ENCODE data around the gene DIAPH3. TPM values are rescaled to one million over a fixed set of nuclear protein-coding genes. Genes with fewer than 3 reads are reported as not detected.

The DIAPH3 gene
- total RNA-seq, 1 donor from 2014 or later, result 12.7 TPM

DNA sequence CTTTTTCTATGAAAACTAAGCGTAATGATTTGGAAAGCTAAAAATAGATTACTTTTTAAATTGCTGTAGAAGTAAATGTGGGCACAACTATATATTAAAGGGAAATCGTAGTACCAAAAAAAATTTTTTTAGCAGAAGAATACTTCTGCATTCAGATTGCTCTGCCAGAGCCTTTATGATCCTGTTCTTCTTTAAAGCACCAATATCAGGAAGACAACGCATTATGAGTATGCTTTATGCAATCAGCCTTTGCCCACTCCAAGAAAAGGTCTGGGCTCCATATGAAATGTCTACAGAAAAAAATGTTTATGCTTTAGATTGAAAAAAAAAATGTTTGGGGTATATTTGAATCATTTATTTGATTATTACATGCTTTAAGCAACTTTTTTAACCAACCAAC lies 137.4 kb downstream of the DIAPH3 start:
- no peak for DNase-seq (ENCODE audit: low read depth, low spot score)

- DNase-seq (ENCODE audit: low read depth, low spot score), result no peak
Measured at GRCh38 chr13:60020288-60020687, 143.4 kb downstream of the DIAPH3 start.

DNA sequence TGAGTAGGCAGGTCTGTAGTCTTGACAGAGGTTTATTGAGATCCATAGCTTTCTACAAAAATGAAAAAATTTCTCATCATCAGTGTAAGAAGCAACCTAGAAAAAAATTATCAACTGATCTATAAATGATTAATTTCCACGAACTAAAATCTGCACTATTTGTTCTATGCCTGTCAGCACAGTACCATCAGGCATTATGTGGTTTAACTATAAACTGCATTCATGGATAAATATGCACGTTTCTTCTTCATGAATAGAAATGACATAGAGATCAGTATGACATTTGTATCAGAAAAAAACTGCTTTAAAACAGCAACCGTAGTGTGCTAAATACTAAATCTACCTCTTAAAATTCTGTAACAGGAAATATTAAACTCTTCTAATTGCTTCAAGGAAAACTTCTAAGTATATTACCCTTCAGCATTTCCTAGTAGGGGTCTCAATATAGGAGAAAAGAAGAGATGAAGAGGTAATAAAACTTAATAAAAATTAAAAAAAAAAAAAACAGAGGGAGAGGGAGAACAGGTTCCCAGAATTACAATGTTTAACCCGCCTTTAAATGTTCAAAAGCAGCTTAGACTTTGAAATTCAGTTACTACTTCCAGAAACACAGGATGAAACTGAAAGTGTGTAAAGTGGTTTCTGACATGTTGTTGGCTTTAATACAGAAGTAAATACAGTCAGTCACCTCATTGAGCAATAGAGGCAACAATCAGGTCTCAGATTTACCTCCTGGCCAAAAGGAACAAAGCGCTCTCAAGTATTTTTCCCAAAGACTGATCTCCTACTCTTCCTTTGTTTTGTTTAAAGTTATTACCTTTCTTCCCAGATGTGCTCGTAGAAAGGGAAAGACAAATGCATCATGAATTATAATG lies 144.4 kb downstream of the DIAPH3 start:
- DNase-seq (ENCODE audit: low read depth, low spot score), result no peak

DNA sequence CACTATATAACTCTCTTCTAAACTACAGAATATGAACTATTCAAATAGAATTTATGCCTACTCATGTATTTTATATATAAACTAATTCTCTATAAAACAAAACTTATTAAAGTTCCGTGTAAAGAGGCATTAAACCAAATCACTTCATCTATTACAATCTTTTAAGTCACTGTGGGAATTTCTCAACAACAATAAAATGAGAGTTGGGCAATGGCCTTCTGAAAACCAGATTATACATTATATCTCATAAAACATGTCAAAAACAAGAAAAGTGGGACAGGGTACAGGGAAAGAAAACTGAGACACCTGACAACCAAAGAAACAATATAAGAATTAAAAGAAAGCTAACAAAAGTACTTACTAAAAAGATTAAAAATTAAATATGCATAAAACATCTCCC lies 145.2 kb downstream of the DIAPH3 start:
- no peak for DNase-seq (ENCODE audit: low read depth, low spot score)

DNA sequence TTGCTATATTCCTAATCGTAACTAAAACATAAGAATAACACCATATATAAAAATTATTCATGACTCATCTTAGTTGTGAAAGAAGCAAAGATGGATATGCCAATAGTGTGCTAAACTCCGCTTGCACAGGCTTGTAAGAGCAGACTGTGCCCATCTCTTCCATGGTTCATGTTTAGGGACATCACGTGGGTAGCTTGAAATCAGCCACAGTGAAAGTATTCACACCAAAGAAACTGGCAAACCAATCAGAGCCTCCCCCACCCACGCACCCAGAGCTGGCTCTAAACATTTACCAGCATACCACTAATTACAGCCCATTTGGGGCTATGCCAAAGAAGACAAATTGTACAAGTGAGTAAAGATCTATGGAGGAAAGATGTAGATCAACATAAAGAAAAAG lies 147.5 kb downstream of the DIAPH3 start:
- DNase-seq (ENCODE audit: low read depth, low spot score), result no peak

DNA sequence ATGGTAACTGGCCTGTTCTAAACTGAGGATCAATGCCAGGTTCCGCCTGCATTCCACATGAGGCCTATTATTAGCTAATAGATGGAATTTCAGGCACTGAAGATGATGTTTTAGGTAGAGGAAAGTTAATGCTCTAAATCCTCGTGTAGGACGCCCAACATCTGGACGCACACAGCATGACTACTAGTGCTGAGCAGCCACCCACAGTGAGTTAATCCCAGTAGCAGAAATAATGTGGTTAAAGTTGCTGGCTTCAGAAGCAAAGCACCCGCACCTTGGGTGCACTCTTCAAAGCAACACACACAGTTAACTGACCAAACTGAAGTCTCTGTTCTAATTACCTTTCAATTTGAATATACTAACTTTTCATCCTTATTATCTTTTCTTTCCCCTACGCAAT lies 150.6 kb downstream of the DIAPH3 start:
- no peak for DNase-seq (ENCODE audit: low read depth, low spot score)

DNA sequence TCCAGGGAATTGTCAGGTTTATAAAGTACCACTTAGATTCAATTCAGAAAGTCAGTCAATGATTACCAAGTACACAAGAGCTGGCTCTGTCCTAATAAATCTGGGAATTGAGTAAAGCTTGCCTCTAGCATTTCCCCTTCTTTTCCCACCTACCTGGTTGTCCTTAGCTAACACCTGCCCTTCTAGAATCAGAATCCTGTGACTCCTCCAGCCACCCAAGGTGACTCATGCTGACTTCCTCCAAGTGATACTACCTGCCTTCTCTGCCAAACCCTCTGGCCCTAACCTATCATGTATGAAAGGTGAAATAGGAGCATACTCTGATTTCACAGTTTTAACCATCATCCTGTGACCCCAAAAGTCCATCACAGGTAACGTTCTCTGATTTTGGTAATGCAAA lies 151.2 kb downstream of the DIAPH3 start:
- DNase-seq (ENCODE audit: low read depth, low spot score), result no peak

DNA sequence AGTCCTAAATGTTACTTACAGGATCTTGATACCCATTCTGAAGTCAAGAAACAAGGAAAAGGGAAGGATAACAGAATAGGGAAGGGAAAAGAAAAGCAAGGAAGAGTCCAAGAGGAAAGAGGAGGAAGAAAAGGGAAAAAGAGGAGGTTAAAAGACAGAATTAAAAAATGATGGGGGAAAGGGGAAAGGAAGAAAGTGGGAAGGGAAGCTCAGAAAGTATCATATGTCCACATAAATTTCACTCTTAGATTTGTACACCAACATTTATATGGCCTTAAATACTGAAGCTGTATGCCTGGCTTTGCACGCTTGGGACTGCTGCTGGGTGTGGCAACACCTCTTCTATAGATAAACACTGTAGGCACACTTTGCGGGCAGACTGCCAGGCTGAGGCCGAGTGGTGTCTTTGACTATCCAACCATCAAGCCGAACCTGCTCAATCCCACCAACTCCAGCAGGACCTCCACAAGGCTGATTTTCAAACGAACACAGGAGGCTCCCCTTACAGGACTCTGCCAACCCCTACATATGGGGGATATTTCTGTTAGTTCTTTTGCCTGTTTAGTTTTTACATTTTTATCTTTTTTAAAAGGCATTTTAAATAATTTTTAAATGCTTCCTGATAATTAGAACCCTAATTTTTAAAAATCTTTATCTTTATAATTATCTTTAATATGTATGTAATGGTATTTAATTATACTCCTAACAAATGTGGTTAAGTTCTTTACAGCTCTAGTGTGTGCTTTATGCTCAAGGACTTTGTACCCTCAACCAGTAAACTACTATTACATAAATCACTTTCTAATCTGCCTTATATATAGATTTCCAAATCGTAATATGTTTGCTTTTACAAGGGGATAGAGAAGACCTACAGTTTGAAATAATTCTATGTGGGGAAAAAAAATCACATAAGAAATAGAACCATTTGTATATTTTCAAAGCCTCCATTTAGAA lies 154.2 kb downstream of the DIAPH3 start:
- no peak for DNase-seq (ENCODE audit: low read depth, low spot score)

GRCh38 chr13:60001889-60002288 lies 161.8 kb downstream of the DIAPH3 start:
- DNase-seq (ENCODE audit: low read depth, low spot score), result no peak

DNA sequence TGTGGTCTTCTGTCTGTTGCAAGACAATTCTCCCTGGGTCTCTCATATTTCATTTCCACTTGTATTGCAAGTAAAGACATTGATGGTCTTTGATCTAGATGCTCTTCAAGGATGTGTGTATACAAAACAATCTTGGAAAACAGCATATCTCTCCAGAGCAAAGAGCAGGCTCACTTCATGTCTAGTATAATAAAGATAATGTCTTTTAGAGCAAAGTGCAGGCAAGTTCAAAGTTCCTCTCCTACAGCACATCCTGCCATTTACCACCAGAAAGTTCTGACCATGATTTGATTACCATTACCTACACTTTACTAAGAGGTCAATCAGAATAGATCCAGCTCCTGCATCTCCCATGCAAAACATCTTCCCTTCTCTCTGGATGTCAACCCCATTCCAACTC lies 162.8 kb downstream of the DIAPH3 start:
- DNase-seq (ENCODE audit: low read depth, low spot score), result no peak

DNA sequence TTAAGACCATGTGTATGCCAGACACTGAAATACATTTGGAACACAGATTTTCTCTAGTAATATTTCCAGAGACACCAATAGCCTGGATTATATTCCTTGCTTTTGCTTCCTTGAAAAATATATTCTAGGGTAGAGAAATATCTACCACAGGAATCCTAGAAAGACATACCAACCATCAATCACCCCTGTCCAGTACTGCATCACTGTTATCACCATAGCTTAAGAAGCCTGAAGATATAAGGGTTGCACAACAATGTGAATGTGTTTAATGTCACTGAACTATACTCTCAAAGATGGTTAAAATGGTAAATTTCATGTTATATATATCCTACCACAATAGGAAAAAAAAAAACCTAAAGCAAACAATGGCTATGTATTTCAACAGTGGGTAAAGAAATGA lies 163.6 kb downstream of the DIAPH3 start:
- no peak for DNase-seq (ENCODE audit: low read depth, low spot score)

DNA sequence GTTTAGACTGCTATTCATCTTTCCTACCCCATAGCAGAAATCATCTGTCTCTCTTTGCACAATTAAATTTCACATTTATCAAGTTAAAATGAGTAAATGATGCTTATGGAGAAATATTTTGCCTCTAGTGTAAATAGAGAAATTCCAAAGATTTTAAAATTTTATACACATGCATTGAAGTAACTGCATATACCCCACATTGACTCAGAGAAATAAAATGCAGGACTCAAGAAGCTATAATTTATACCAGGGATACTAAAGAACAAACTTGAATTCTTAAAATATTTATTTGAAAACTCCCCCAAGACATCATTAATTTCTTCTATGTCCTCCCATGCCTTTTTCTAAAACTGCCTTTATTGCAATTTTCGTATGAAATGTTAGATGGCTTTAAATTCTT lies 165.8 kb downstream of the DIAPH3 start:
- no peak for DNase-seq (ENCODE audit: low read depth, low spot score)

DNA sequence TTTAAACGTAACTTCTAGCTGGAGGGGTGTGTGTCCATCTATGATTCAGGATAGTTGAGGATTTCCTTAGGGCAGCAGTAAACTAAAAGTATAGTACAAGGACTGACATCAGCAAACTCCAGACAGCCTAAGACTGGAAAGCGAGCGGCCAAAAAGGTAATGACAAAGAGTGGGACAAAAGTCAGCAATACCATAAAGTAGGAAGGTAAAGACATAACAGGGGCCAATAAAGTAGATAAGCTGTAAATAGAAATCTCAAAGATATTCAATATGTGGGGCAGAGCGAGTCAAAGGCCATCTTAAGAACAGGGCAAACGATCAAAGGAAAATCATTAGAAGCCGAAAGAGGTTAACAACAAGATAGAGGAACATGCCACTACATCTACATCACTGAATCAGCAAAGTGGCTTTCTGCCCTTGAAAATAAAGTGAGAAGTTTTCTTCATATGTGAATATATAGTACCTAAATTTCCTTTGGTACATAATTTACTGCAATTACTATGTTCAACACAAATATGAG lies 167.2 kb downstream of the DIAPH3 start:
- no peak for DNase-seq (ENCODE audit: low read depth, low spot score)

DNA sequence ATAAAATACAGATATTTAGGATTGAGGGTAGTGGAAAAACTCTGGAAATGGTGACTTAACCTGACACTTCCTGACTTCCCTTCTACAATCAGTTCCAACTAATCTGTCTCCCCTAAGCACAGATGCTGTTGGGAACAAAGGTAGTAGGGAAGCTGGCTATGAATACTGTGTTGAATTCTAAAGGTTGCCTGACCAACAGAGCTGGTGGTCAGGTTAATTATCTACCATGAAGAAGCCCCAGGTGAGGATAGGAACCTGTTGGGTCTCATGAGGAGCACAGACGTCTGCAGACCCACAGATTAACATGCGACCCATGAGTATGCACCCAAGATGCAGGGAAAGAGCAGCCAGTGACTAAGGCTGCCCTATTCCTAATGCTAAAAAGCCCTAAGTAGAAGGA lies 172.3 kb downstream of the DIAPH3 start:
- DNase-seq (ENCODE audit: low read depth, low spot score), result no peak

DNA sequence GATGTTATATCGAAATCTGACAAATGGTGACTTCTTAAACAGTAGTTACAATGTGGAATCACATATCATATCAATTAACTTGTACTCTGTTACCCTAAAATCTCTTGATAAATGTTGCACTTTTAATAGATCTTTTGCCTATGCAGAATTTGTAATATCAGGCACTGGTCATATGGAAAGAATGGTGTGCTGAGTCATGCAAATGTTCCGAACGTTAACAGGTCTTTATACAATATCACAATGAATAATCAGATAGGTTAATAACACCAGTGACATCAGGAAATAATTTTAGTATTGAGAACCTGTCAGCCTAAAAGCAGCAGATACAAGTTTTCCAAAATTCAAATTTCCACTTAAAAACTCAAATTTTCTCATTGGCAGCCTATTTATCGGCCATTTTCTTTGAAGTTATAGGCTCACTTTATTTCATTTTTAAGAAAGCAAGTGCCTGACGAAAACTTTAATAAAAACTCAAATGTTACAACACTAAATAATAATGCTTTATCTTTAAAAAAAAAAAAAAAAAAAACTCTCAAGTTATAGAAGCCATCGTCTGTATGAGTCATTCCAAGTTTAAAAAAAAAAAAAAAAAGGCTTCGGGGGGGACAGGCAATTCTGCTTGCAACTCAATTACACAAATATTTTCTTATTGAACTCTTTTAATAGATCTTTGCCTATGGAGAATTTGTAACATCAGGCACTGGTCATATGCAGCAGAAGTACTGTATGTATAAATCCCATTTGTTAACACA lies 180.9 kb downstream of the DIAPH3 start:
- no peak for DNase-seq (ENCODE audit: low read depth, low spot score)

DNA sequence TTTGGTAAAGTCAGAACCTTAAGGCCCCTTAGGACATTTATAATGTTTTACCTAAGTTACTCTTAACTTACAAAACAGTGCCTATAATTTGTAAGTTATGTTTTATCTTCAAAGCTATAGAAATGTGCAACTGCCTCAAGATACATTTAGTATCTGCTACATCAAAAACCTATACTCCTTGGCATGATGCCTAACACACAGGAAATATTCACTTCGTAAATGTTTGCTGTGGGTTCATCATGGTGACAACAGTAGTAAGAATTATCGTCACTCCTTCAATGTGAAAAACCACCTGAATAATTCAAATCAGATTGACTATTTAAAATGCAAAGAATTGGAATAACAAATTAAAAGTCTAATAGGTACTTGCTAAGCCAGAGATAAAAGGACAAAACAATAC lies 184.1 kb downstream of the DIAPH3 start:
- DNase-seq (ENCODE audit: low read depth, low spot score), result no peak

- no peak for DNase-seq (ENCODE audit: low read depth, low spot score)
Measured at GRCh38 chr13:59978862-59979261, 184.9 kb downstream of the DIAPH3 start.

- no peak for DNase-seq (ENCODE audit: low read depth, low spot score)
Measured at GRCh38 chr13:59976856-59977255, 186.9 kb downstream of the DIAPH3 start.

DNA sequence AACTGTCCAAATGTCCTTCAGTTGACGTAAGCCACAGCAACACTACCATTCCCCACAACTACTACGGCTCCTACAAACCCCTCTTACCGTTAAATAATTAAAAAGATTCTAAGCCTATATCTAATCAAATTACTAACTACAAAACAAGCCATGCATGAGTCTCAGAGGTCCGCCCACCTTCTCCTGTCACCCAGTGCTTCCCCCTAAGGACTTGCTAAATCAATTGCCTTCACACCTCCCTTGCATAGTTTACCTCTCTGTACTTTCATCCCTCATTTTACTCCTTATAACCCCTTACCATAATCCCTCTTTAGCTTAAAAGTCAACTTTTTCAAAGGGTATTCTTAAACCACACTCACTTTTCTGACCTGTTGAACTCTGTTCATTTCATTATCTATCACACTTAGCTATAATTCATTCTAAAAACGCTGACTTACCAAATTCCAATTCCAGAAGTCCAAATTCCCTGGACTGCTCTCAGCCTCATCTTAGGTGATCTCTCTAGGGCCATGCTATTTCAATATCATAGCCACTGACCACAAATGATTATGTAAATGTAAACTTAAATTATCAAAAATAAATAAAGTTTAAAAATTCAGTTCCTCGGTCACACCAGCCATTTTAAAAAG lies 187.8 kb downstream of the DIAPH3 start:
- no peak for DNase-seq (ENCODE audit: low read depth, low spot score)

- no peak for DNase-seq (ENCODE audit: low read depth, low spot score)
Measured at GRCh38 chr13:59970847-59971246, 192.9 kb downstream of the DIAPH3 start.

- no peak for DNase-seq (ENCODE audit: low read depth, low spot score)
Measured at GRCh38 chr13:59963827-59964226, 199.9 kb downstream of the DIAPH3 start.

All from pulmonary artery endothelial cell (primary cell).